Measurements from ENCODE around the gene NLN. TPM values are rescaled to one million over a fixed set of nuclear protein-coding genes. Genes with fewer than 3 reads are reported as not detected.
A peak's percentile ranks its signal among the peaks of the same experiment; 100 is the strongest.

NLN gene
- total and polyA plus RNA-seq, 2 of the 13 experiments (the other 11 are each of a cell fraction or from before 2014, with no cell fraction given) = 11.9 to 36.7 TPM

GRCh38 chr5:65721720-65722574 is at the start of gene NLN, which contains the start of gene SGTB (continued):
- no peak for TF ChIP-seq ZNF784 (CRISPR knock-in tag; IDR thresholded peaks at IDR 0.05; ENCODE audit: borderline replicate concordance)
- TF ChIP-seq TEAD2 (CRISPR knock-in tag; IDR thresholded peaks at IDR 0.05) = no peak
- no peak for TF ChIP-seq SNAI1 (CRISPR knock-in tag; IDR thresholded peaks at IDR 0.05; ENCODE audit: borderline replicate concordance)
- TF ChIP-seq ZNF224 (CRISPR knock-in tag; IDR thresholded peaks at IDR 0.05) = peak; percentile 63; the same call in 1 of the 2 replicates
- no peak; the same call in 1 of the 2 replicates for TF ChIP-seq ZNF329 (CRISPR knock-in tag; IDR thresholded peaks at IDR 0.05; ENCODE audit: low read depth)
- TF ChIP-seq ZNF18 (CRISPR knock-in tag; IDR thresholded peaks at IDR 0.05; ENCODE audit: insufficient replicate concordance) = peak; percentile 38
- 0 out of 2 replicates have a peak, but pooled peaks have one; percentile 34 for TF ChIP-seq ZNF468 (CRISPR knock-in tag; IDR thresholded peaks at IDR 0.05)
- peak; percentile 31; the same call in 1 of the 2 replicates for TF ChIP-seq MXD3 (CRISPR knock-in tag; IDR thresholded peaks at IDR 0.05)
- no peak for TF ChIP-seq IKZF1 (IDR thresholded peaks at IDR 0.05)
- TF ChIP-seq ZNF75D (CRISPR knock-in tag; IDR thresholded peaks at IDR 0.05; ENCODE audit: borderline replicate concordance) = no peak
- 0 out of 2 replicates have a peak, but pooled peaks have one; percentile 42 for TF ChIP-seq SPEN (CRISPR knock-in tag; IDR thresholded peaks at IDR 0.05; ENCODE audit: low read depth)
- TF ChIP-seq CTCF (CRISPR knock-in tag; IDR thresholded peaks at IDR 0.05) = 0 out of 2 replicates have a peak, but pooled peaks have one; percentile 2
- TF ChIP-seq ZNF572 (CRISPR knock-in tag; IDR thresholded peaks at IDR 0.05) = 0 out of 2 replicates have a peak, but pooled peaks have one; percentile 22
- TF ChIP-seq BHLHE40 (IDR thresholded peaks at IDR 0.05; ENCODE audit: low read length) = peak; percentile 76; the same call in 1 of the 2 replicates
- no peak; the same call in 1 of the 2 replicates for TF ChIP-seq ZNF253 (CRISPR knock-in tag; IDR thresholded peaks at IDR 0.05; ENCODE audit: borderline replicate concordance)
- TF ChIP-seq NFE2 (CRISPR knock-in tag; IDR thresholded peaks at IDR 0.05) = no peak
- TF ChIP-seq MLX (CRISPR knock-in tag; IDR thresholded peaks at IDR 0.05) = no peak
- TF ChIP-seq MATR3 (CRISPR knock-in tag; IDR thresholded peaks at IDR 0.05) = no peak
- no peak for TF ChIP-seq CENPBD1 (CRISPR knock-in tag; IDR thresholded peaks at IDR 0.05; ENCODE audit: borderline replicate concordance, low read depth)
- TF ChIP-seq SETDB1 (CRISPR knock-in tag; IDR thresholded peaks at IDR 0.05; ENCODE audit: borderline replicate concordance) = no peak
- peak; percentile 7 for TF ChIP-seq SKI (IDR thresholded peaks at IDR 0.05; ENCODE audit: partially characterized antibody)
- TF ChIP-seq PBX2 (CRISPR knock-in tag; IDR thresholded peaks at IDR 0.05) = no peak

All from HepG2 (cell line).